ENCODE measurements around the gene FASN.
A peak's percentile ranks its signal among the peaks of the same experiment; 100 is the strongest.

The FASN gene

DNA sequence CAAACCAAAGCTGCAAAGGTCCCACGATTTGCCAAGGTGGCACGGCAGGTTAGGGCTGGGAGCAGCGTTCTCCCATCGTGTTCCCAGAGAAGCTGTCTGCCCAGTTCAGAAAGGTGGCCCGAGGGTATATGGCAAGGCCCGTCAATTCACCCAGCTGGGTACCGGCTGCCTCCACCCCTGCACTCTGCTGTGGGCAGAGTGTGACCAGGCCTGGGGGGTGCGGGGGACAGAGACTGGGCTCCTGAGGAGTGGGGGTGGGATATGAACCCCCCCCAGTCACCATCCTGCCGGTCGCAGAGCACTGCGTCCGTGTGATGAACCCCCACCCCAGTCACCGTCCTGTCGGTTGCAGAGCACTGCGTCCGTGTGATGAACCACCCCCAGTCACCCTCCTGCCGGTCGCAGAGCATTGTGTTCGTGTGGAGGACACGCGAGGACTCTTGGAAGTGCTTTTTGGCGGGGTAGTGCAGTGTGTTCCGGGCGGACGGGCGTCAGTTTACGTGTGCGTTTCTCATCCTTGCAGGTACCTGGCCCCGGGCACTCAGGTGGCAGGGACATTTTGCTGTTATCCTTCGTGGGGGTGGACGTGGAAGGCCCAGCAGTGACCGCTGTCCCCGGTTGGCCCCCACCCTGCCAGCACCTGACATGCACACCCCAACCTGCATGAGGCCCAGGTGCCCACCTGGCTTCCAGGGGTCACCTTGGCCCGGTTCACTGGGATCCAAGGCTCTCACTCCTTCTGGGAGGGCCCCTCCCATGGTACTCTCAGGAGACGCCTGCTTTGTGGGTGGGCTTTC, 2.7 kb upstream of the FASN start:
- H2AFZ ChIP-seq (ENCODE audit: low read depth, low read length) = no peak overlapping the region
- H3K9me3 ChIP-seq (ENCODE audit: insufficient read depth, low read length) = no peaks in the 10 kb centered on the region
- H3K4me2 ChIP-seq (ENCODE audit: low read length) = peak overlapping the region; percentile 99
- H3K9ac ChIP-seq (ENCODE audit: low read length) = no peak overlapping the region
- H3K27me3 ChIP-seq (ENCODE audit: low read depth, low read length) = no peaks in the 10 kb centered on the region
- H3K4me3 ChIP-seq (ENCODE audit: low read length) = no peak overlapping the region
- H3K79me2 ChIP-seq (ENCODE audit: low read length) = peaks cover 43% of the 10 kb centered on the region
- peaks cover 35% of the 10 kb centered on the region for H3K4me1 ChIP-seq (ENCODE audit: low read length)
- peaks cover 19% of the 10 kb centered on the region for H3K36me3 ChIP-seq (replicated peaks; ENCODE audit: low read depth, low read length)
- no peak overlapping the region for H3K27ac ChIP-seq (ENCODE audit: low read length)
- peaks cover 14% of the 10 kb centered on the region for H4K20me1 ChIP-seq (ENCODE audit: insufficient read depth, low read length)
- TF ChIP-seq, protein P1, sequence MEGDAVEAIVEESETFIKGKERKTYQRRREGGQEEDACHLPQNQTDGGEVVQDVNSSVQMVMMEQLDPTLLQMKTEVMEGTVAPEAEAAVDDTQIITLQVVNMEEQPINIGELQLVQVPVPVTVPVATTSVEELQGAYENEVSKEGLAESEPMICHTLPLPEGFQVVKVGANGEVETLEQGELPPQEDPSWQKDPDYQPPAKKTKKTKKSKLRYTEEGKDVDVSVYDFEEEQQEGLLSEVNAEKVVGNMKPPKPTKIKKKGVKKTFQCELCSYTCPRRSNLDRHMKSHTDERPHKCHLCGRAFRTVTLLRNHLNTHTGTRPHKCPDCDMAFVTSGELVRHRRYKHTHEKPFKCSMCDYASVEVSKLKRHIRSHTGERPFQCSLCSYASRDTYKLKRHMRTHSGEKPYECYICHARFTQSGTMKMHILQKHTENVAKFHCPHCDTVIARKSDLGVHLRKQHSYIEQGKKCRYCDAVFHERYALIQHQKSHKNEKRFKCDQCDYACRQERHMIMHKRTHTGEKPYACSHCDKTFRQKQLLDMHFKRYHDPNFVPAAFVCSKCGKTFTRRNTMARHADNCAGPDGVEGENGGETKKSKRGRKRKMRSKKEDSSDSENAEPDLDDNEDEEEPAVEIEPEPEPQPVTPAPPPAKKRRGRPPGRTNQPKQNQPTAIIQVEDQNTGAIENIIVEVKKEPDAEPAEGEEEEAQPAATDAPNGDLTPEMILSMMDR (IDR thresholded peaks at IDR 0.05; ENCODE audit: low read depth, low read length) = no peak
- no peak for TF ChIP-seq EZH2phosphoT487 (IDR thresholded peaks at IDR 0.05; ENCODE audit: low read depth)

DNA sequence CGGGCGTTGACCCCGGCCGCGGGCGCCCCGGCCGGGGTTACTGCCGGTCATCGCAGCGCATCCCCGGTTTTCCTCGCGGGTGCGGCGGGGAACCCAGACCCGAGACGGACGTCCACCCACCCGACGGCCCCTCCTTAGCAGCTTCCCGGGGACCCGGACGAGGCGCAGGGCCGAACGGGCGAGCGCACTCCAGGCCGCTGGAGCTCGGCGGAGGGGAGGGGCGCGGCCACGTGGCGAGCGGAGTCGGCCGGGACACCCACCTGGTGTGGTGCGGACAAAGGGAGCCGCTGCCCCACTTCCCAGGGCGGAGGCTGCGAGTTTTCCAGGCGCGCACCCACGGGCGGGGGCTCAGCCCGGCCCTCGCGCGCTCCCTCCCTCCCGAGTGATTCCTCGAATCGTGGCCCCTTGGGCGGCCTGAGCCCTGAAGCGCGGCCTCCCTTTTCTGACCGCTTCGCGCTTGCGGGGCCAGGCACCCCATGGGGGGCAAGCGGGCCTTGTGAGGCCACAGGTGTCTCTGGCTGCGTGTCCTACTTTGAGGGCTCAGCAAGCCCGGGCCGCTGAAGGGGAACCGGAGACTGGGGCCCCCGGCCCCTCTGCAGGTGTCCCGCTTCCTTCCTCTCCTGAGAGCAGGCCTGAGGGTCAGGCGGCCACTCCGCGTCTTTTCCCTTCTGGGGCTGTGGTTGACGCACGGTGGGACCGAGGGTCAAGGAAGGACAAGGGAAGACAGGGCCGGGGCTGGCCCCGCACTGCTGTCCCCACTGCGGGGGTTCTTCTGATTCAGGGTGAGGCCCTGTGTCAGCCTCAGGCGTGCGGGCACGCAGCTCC, 1.1 kb upstream of the FASN start:
- H3K4me3 ChIP-seq (ENCODE audit: low read length) = peak overlapping the region; percentile 92
- no peaks in the 10 kb centered on the region for H3K27me3 ChIP-seq (ENCODE audit: low read depth, low read length)
- peak overlapping the region; percentile 90 for H3K27ac ChIP-seq (ENCODE audit: low read length)
- no peak for TF ChIP-seq EZH2phosphoT487 (IDR thresholded peaks at IDR 0.05; ENCODE audit: low read depth)
- TF ChIP-seq, protein P1 (IDR thresholded peaks at IDR 0.05; ENCODE audit: low read depth, low read length) = no peak
- H3K9me3 ChIP-seq (ENCODE audit: insufficient read depth, low read length) = no peaks in the 10 kb centered on the region
- peaks cover 21% of the 10 kb centered on the region for H4K20me1 ChIP-seq (ENCODE audit: insufficient read depth, low read length)
- H3K4me2 ChIP-seq (ENCODE audit: low read length) = peak overlapping the region; percentile 99
- H3K36me3 ChIP-seq (replicated peaks; ENCODE audit: low read depth, low read length) = peaks cover 30% of the 10 kb centered on the region
- H3K9ac ChIP-seq (ENCODE audit: low read length) = peak overlapping the region; percentile 99
- H3K4me1 ChIP-seq (ENCODE audit: low read length) = peaks cover 30% of the 10 kb centered on the region
- H2AFZ ChIP-seq (ENCODE audit: low read depth, low read length) = no peak overlapping the region
- peaks cover 54% of the 10 kb centered on the region for H3K79me2 ChIP-seq (ENCODE audit: low read length)

DNA sequence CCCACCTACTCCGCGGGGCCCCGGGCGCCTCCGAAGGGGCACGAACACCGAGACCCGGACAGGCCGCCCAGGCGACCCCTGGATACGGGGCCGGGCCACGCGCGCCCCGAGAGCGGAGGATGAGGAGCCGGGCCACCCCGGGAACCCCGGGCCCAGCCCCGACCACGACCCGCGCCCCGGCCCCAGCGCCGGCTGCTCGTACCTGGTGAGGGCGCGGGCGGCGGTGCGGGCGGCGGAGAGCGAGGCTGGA, 192 bp downstream of the FASN start:
- peaks cover 41% of the 10 kb centered on the region for H3K36me3 ChIP-seq (replicated peaks; ENCODE audit: low read depth, low read length)
- H2AFZ ChIP-seq (ENCODE audit: low read depth, low read length) = no peak overlapping the region
- no peaks in the 10 kb centered on the region for H3K9me3 ChIP-seq (ENCODE audit: insufficient read depth, low read length)
- peak overlapping the region; percentile 97 for H3K4me3 ChIP-seq (ENCODE audit: low read length)
- peak overlapping the region; percentile 80 for H3K4me2 ChIP-seq (ENCODE audit: low read length)
- peaks cover 26% of the 10 kb centered on the region for H4K20me1 ChIP-seq (ENCODE audit: insufficient read depth, low read length)
- TF ChIP-seq, protein P1 (IDR thresholded peaks at IDR 0.05; ENCODE audit: low read depth, low read length) = no peak
- TF ChIP-seq EZH2phosphoT487 (IDR thresholded peaks at IDR 0.05; ENCODE audit: low read depth) = no peak
- H3K4me1 ChIP-seq (ENCODE audit: low read length) = peaks cover 30% of the 10 kb centered on the region
- peaks cover 65% of the 10 kb centered on the region for H3K79me2 ChIP-seq (ENCODE audit: low read length)
- H3K27ac ChIP-seq (ENCODE audit: low read length) = peak overlapping the region; percentile 83
- H3K27me3 ChIP-seq (ENCODE audit: low read depth, low read length) = no peaks in the 10 kb centered on the region
- peak overlapping the region; percentile 99 for H3K9ac ChIP-seq (ENCODE audit: low read length)

DNA sequence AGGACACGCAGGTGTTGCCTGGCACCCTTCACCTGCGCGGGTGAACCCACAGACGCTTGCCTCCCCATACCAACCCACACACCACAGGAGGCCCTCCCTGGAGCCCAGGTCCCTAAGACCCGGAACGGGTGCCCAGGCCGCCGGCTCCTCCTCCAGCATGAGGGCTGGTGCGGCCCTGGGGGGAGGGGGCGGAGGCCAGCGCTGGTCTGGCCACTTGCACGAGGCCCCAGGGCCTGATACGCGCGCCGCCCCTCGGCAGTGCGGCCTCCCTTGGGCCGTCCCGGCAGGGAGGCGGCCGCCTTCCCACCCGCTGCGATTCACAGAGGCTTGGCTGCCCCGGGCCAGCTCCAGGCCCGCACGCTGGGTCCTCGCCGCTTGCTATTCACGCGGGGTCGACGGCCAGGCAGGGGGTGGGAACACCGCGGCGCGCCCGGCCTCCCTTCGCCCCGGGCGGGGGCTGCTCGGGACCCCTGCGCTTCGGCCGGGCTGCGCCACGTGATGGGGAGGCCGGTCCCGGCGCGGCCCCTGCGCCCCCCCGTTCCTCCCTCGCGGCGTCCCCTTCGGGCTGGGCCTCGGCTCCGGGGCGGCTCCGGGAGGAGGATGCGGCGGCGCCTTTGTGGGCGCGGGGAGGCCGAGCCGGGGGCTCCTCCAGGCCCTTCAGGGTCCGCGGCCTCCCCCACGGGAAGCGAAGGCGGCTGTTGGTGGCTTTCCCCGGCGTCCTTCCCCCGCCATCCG, 685 bp downstream of the FASN start:
- H3K4me2 ChIP-seq (ENCODE audit: low read length) = peak overlapping the region; percentile 80
- H3K9me3 ChIP-seq (ENCODE audit: insufficient read depth, low read length) = no peaks in the 10 kb centered on the region
- peaks cover 66% of the 10 kb centered on the region for H3K79me2 ChIP-seq (ENCODE audit: low read length)
- peak overlapping the region; percentile 99 for H3K9ac ChIP-seq (ENCODE audit: low read length)
- no peak overlapping the region for H2AFZ ChIP-seq (ENCODE audit: low read depth, low read length)
- peak overlapping the region; percentile 97 for H3K4me3 ChIP-seq (ENCODE audit: low read length)
- peaks cover 30% of the 10 kb centered on the region for H3K4me1 ChIP-seq (ENCODE audit: low read length)
- no peaks in the 10 kb centered on the region for H3K27me3 ChIP-seq (ENCODE audit: low read depth, low read length)
- H3K36me3 ChIP-seq (replicated peaks; ENCODE audit: low read depth, low read length) = peaks cover 45% of the 10 kb centered on the region
- TF ChIP-seq EZH2phosphoT487 (IDR thresholded peaks at IDR 0.05; ENCODE audit: low read depth) = no peak
- TF ChIP-seq, protein P1 (IDR thresholded peaks at IDR 0.05; ENCODE audit: low read depth, low read length) = no peak
- H3K27ac ChIP-seq (ENCODE audit: low read length) = peak overlapping the region; percentile 83
- peaks cover 26% of the 10 kb centered on the region for H4K20me1 ChIP-seq (ENCODE audit: insufficient read depth, low read length)
